Activated naive CD4-positive, alpha-beta T cell treated with anti-CD3 and anti-CD28 coated beads, Interleukin-2, amount 50 U/mL, for 24 hours (primary cell): ENCODE data around the gene HTATIP2.
"Not testable (repeated sequence)": the region's sequence is repeated elsewhere in the genome, so short reads cannot be mapped to it uniquely, and the experiment has no call there.

ENCODE experiments used
- H3K27ac Mint-ChIP-seq: one replicate; pipeline ENCODE4 v1.8.0; 2021; ENCODE audit warnings: mild to moderate bottlenecking, mixed read lengths
- H3K27me3 Mint-ChIP-seq: one replicate; pipeline ENCODE4 v1.8.0; 2021; ENCODE audit warnings: mixed read lengths
- H3K36me3 Mint-ChIP-seq: one replicate; pipeline ENCODE4 v1.8.0; 2021; ENCODE audit warnings: mixed read lengths
- H3K4me1 Mint-ChIP-seq: one replicate; pipeline ENCODE4 v1.8.0; 2021; ENCODE audit warnings: mixed read lengths
- H3K4me3 Mint-ChIP-seq: one replicate; pipeline ENCODE4 v1.8.0; 2021; ENCODE audit warnings: mild to moderate bottlenecking, mixed read lengths
- H3K9me3 Mint-ChIP-seq: one replicate; pipeline ENCODE4 v1.8.0; 2021; ENCODE audit warnings: mixed read lengths

HTATIP2 gene

GRCh38 chr11:20363149-20363499 lies 390 bp upstream of the HTATIP2 start:
- H3K9me3 Mint-ChIP-seq: peaks cover 5% of the 10 kb centered on the region
- no peaks in the 10 kb centered on the region for H3K27me3 Mint-ChIP-seq
- H3K27ac Mint-ChIP-seq: peak overlapping the region; percentile 91
- peak overlapping the region; percentile 93 for H3K4me3 Mint-ChIP-seq
- peaks cover 67% of the 10 kb centered on the region for H3K4me1 Mint-ChIP-seq
- peaks cover 9% of the 10 kb centered on the region for H3K36me3 Mint-ChIP-seq

DNA sequence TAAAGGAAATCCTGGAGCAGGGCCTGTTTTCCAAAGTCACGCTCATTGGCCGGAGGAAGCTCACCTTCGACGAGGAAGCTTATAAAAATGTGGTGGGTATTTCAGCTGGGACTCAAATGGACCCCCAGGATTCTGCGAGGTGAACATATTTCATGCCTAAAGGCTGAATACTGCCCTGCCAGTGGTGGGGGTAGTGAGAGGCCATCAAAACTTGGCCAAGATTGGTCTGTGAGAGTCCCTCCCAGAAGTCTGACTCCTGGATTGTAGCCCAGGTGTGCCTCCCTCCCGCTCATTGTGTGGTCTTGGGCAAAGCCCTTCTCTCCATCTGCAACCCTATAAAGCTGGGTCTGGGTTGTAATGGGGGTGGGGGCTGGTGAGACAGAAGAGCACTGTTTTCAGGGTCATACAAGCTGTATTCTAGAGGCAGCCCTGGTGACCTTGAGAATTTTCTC lies 853 bp downstream of the HTATIP2 start:
- Mint-ChIP-seq H3K4me1 (peaks cover 76% of the 10 kb centered on the region), H3K4me3 (peak overlapping the region; percentile 88), H3K27me3 (no peaks in the 10 kb centered on the region), H3K27ac (peak overlapping the region; percentile 89), H3K9me3 (peaks cover 5% of the 10 kb centered on the region), H3K36me3 (peaks cover 17% of the 10 kb centered on the region)

DNA sequence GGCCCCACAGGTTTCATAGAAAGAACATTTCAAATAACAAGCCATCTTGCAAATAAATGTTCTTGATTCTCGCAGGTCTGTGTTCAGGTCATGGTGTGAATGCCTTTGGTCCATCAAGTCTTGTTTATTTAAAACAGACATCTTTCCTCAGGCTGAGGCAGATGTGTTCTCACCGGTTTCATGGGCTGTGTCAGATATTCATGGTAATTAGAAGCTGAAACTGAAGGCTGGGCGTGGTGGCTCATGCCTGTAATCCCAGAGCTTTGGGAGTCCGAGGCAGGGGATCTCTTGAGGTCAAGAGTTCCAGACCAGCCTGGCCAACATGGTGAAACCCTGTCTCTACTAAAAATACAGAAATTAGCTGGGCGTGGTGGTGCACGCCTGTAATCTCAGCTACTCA lies 2.0 kb downstream of the HTATIP2 start:
- not testable (repeated sequence) for H3K27me3 Mint-ChIP-seq, H3K9me3 Mint-ChIP-seq
- Mint-ChIP-seq H3K36me3 (peaks cover 15% of the 10 kb centered on the region), H3K4me1 (peaks cover 72% of the 10 kb centered on the region), H3K4me3 (peak overlapping the region; percentile 88), H3K27ac (peak overlapping the region; percentile 51)

- Mint-ChIP-seq H3K4me3 (peak overlapping the region; percentile 69), H3K4me1 (peaks cover 55% of the 10 kb centered on the region), H3K36me3 (peaks cover 18% of the 10 kb centered on the region), H3K27me3 (no peaks in the 10 kb centered on the region), H3K27ac (peak overlapping the region; percentile 86), H3K9me3 (no peaks in the 10 kb centered on the region)
Observed at GRCh38 chr11:20367313-20367948, 3.9 kb downstream of the HTATIP2 start.

DNA sequence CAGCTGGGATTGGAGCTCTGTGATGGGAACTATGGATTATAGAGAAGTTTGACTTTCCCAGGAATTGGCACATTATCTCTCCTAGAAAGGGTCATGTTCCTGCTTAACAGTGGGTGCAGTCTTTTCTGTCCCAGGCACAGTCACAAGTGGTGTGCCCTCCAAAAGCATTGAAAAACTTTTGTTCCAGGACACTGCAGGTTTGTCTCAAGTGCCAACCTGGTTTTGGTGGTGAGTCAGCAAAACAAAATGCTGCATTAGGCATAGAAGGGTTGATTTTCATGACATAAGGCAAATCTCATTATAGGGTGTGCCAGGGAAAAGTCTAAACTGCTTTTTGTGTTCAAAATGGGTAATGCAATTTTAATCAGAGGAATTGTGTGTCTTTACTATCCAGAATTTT lies 4.9 kb downstream of the HTATIP2 start:
- no peaks in the 10 kb centered on the region for H3K27me3 Mint-ChIP-seq
- no peak overlapping the region for H3K4me3 Mint-ChIP-seq
- H3K9me3 Mint-ChIP-seq: no peaks in the 10 kb centered on the region
- H3K36me3 Mint-ChIP-seq: peaks cover 18% of the 10 kb centered on the region
- H3K27ac Mint-ChIP-seq: no peak overlapping the region
- peaks cover 47% of the 10 kb centered on the region for H3K4me1 Mint-ChIP-seq

- H3K9me3 Mint-ChIP-seq: no peaks in the 10 kb centered on the region
- H3K27me3 Mint-ChIP-seq: no peaks in the 10 kb centered on the region
- no peak overlapping the region for H3K4me3 Mint-ChIP-seq
- peaks cover 22% of the 10 kb centered on the region for H3K36me3 Mint-ChIP-seq
- H3K4me1 Mint-ChIP-seq: peaks cover 48% of the 10 kb centered on the region
- H3K27ac Mint-ChIP-seq: peak overlapping the region; percentile 59
Observed at GRCh38 chr11:20369826-20370225, 6.3 kb downstream of the HTATIP2 start.

- Mint-ChIP-seq H3K4me3 (no peak overlapping the region), H3K27me3 (no peaks in the 10 kb centered on the region), H3K9me3 (no peaks in the 10 kb centered on the region), H3K4me1 (peaks cover 29% of the 10 kb centered on the region), H3K36me3 (peaks cover 25% of the 10 kb centered on the region), H3K27ac (peak overlapping the region; percentile 13)
Observed at GRCh38 chr11:20372081-20372626, 8.6 kb downstream of the HTATIP2 start.

DNA sequence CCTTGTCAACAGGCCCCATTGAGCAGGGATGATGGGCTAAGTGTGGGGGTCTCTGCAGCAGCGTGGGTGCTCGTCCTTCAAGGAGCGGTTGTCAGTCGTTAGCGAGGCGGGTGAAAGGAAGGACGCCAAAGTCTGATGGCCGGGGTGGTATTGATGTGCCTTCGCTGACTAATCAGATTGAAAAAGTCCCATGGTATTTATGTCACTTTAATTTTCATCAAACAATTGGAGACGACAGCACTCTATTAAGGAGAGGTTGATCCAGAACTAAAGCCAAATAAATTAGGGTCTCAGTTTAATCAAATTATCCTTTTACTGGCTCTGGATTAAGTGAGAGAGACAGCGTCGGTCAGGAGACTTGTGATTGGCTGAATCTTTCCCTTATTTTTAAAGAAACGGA lies 9.6 kb downstream of the HTATIP2 start:
- Mint-ChIP-seq H3K9me3 (no peaks in the 10 kb centered on the region), H3K36me3 (peaks cover 21% of the 10 kb centered on the region), H3K27me3 (no peaks in the 10 kb centered on the region), H3K4me3 (no peak overlapping the region), H3K4me1 (peaks cover 22% of the 10 kb centered on the region), H3K27ac (no peak overlapping the region)

GRCh38 chr11:20373568-20374209 lies 10.2 kb downstream of the HTATIP2 start:
- H3K36me3 Mint-ChIP-seq: peaks cover 16% of the 10 kb centered on the region
- no peak overlapping the region for H3K4me3 Mint-ChIP-seq
- H3K4me1 Mint-ChIP-seq: peaks cover 17% of the 10 kb centered on the region
- no peaks in the 10 kb centered on the region for H3K9me3 Mint-ChIP-seq
- H3K27ac Mint-ChIP-seq: peak overlapping the region; percentile 27
- H3K27me3 Mint-ChIP-seq: no peaks in the 10 kb centered on the region

- Mint-ChIP-seq H3K9me3 (no peaks in the 10 kb centered on the region), H3K27me3 (no peaks in the 10 kb centered on the region), H3K4me3 (no peak overlapping the region), H3K4me1 (peaks cover 14% of the 10 kb centered on the region), H3K36me3 (peaks cover 13% of the 10 kb centered on the region), H3K27ac (peak overlapping the region; percentile 71)
Observed at GRCh38 chr11:20374741-20375300, 11.3 kb downstream of the HTATIP2 start.

GRCh38 chr11:20376162-20376730 lies 12.7 kb downstream of the HTATIP2 start:
- H3K4me3 Mint-ChIP-seq: no peak overlapping the region
- H3K27ac Mint-ChIP-seq: no peak overlapping the region
- no peaks in the 10 kb centered on the region for H3K27me3 Mint-ChIP-seq
- H3K9me3 Mint-ChIP-seq: no peaks in the 10 kb centered on the region
- peaks cover 14% of the 10 kb centered on the region for H3K4me1 Mint-ChIP-seq
- peaks cover 13% of the 10 kb centered on the region for H3K36me3 Mint-ChIP-seq

- H3K4me1 Mint-ChIP-seq: peaks cover 18% of the 10 kb centered on the region
- H3K27ac Mint-ChIP-seq: peak overlapping the region; percentile 59
- H3K4me3 Mint-ChIP-seq: peak overlapping the region; percentile 54
- H3K27me3 Mint-ChIP-seq, H3K9me3 Mint-ChIP-seq, H3K36me3 Mint-ChIP-seq: not testable (repeated sequence)
Observed at GRCh38 chr11:20385996-20386395, 22.5 kb downstream of the HTATIP2 start.

DNA sequence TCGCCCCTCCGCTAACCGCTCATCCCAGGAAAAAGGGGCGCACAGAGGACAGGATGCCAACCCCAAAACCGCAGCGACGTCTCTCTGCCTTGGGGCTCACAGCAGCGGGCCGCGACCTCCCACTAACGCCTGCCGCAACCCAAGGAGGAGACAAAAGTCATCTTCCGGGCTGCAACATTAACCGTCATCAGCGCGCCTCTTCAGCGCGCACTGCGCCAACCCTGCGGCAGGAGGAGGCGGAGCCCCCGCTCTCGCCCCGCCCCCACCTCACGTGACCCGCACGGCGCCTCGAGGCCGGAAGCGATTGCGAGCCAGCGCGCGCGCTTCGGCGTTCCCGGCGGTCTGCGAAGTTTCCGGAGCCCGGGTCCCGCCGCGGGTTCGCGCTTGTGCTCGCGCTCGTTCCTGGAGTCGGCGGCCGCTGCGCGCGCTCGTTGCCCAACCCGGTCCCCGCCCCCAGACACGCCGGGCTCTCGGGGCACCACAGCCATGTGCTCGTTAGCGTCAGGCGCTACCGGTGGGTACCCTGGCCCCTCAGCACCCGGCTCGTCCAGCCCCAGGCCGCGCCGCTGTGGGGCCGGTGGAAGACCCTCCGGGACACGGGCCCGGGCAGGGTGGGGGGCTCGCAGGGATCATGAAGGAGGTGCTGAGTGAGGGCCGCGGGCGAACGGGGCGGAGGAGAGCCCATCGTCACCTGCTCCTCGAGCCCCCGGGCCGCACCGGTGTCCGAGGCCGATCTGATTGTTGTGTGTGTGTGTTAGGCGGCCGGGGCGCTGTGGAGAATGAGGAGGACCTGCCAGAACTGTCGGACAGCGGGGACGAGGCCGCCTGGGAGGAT lies 24.0 kb downstream of the HTATIP2 start, which contains the start of gene PRMT3:
TSS of gene PRMT3 (plus strand) at position 456 of the 835 bp plus-strand sequence. CDS start at position 487, 31 bp downstream.
- H3K27me3 Mint-ChIP-seq: no peaks in the 10 kb centered on the region

GRCh38 chr11:20388096-20389055 lies 24.9 kb downstream of the HTATIP2 start:
- H3K4me3 Mint-ChIP-seq: peak overlapping the region; percentile 93
- no peaks in the 10 kb centered on the region for H3K9me3 Mint-ChIP-seq
- H3K4me1 Mint-ChIP-seq: peaks cover 22% of the 10 kb centered on the region
- peaks cover 13% of the 10 kb centered on the region for H3K36me3 Mint-ChIP-seq
- no peaks in the 10 kb centered on the region for H3K27me3 Mint-ChIP-seq
- peak overlapping the region; percentile 100 for H3K27ac Mint-ChIP-seq

More for the DNA sequence above, 24.0 kb downstream of the HTATIP2 start, which contains the start of gene PRMT3:
- peaks cover 22% of the 10 kb centered on the region for H3K4me1 Mint-ChIP-seq
- H3K4me3 Mint-ChIP-seq: peak within 1 kb of the TSS; percentile 93
- H3K36me3 Mint-ChIP-seq: peaks cover 7% of the 10 kb centered on the region
- peak within 1 kb of the TSS; percentile 100 for H3K27ac Mint-ChIP-seq
- H3K9me3 Mint-ChIP-seq: no peaks in the 10 kb centered on the region
